Ectodermal cell (in vitro differentiated cells): ENCODE results near the gene ENTPD8. TPM values are rescaled to one million over a fixed set of nuclear protein-coding genes. Genes with fewer than 3 reads are reported as not detected.

Experiments used
- H3K27ac ChIP-seq: 2 replicates; pipeline ENCODE4 v1.7.0; 2013; ENCODE audit warnings: mild to moderate bottlenecking, low read depth, low read length; ENCODE audit not compliant: insufficient read depth, poor library complexity, severe bottlenecking
- H3K27me3 ChIP-seq: 2 replicates; pipeline ENCODE4 v1.7.0; 2013; ENCODE audit warnings: mild to moderate bottlenecking, low read length; ENCODE audit not compliant: insufficient read depth, control insufficient read depth, poor library complexity, severe bottlenecking
- H3K36me3 ChIP-seq: one replicate; pipeline ENCODE4 v1.7.0; 2013; ENCODE audit warnings: low read length; ENCODE audit not compliant: control insufficient read depth, insufficient read depth
- H3K4me1 ChIP-seq: one replicate; pipeline ENCODE4 v1.7.0; 2013; ENCODE audit warnings: low read length; ENCODE audit not compliant: control insufficient read depth, insufficient read depth
- H3K4me3 ChIP-seq: 2 replicates; pipeline ENCODE4 v1.7.0; 2013; ENCODE audit warnings: low read depth, low read length, control low read depth; ENCODE audit not compliant: insufficient read depth
- H3K9me3 ChIP-seq: 2 replicates; pipeline ENCODE4 v1.7.0; 2013; ENCODE audit warnings: mild to moderate bottlenecking, low read length, moderate library complexity; ENCODE audit not compliant: control insufficient read depth
- WGBS, 2 experiments: methylation state at CpG; one replicate each; pipeline ENCODE4 v1.1.7; 2013; ENCODE audit warnings: missing lambda C conversion rate in 2 of 2; 5-methylcytosine and 5-hydroxymethylcytosine counted together
- polyA plus RNA-seq, 4 experiments: library from polyadenylated mRNA; stranded (reverse); fragments of 50-300 nt; gene quantifications; one replicate each; pipeline ENCODE4 v1.2.3, GENCODE V29; 2013

Gene ENTPD8
- polyA plus RNA-seq (2013, experiment 1 of 4) = 0.48 TPM
- polyA plus RNA-seq (2013, experiment 2 of 4) = 0.27 TPM
- not detected for polyA plus RNA-seq (2013, experiment 3 of 4)
- 0.24 TPM for polyA plus RNA-seq (2013, experiment 4 of 4)

GRCh38 chr9:137441289-137441934 is at the start of gene ENTPD8:
Gene ENTPD8 (minus strand): TSS chr9:137441357. CDS start chr9:137438285, 3,072 bp downstream.
- Histone ChIP-seq H3K4me1 (peaks cover 3% of the 10 kb centered on the region), H3K27ac (no peak within 1 kb of the TSS), H3K36me3 (no peaks in the 10 kb centered on the region), H3K27me3 (peaks cover 18% of the 10 kb centered on the region), H3K4me3 (peak within 1 kb of the TSS; percentile 31), H3K9me3 (no peaks in the 10 kb centered on the region)
- 1% methylated on average over 52 to 62 of the region's 62 CpGs for WGBS, 2 experiments

GRCh38 chr9:137490532-137491186 is 49.5 kb upstream of the ENTPD8 start:
- Histone ChIP-seq H3K4me1 (peaks cover 4% of the 10 kb centered on the region), H3K36me3 (no peaks in the 10 kb centered on the region), H3K9me3 (no peaks in the 10 kb centered on the region), H3K27me3 (no peaks in the 10 kb centered on the region), H3K4me3 (no peak overlapping the region), H3K27ac (no peak overlapping the region)
- WGBS, 2 experiments = 93 to 94% methylated on average over 9 of the region's 9 CpGs

- Histone ChIP-seq H3K4me3 (no peak overlapping the region), H3K4me1 (peaks cover 4% of the 10 kb centered on the region), H3K27ac (no peak overlapping the region), H3K27me3 (no peaks in the 10 kb centered on the region), H3K9me3 (no peaks in the 10 kb centered on the region), H3K36me3 (no peaks in the 10 kb centered on the region)
- WGBS, 2 experiments = 93 to 94% methylated on average over 6 of the region's 6 CpGs
These were observed 47.7 kb upstream of the ENTPD8 start for GRCh38 chr9:137488906-137489305.

- no peaks in the 10 kb centered on the region for H3K36me3 ChIP-seq
These were observed 47.1 kb upstream of the ENTPD8 start for GRCh38 chr9:137488327-137488653.

GRCh38 chr9:137487454-137488326 is 46.5 kb upstream of the ENTPD8 start:
- Histone ChIP-seq H3K36me3 (no peaks in the 10 kb centered on the region), H3K27me3 (no peaks in the 10 kb centered on the region), H3K27ac (no peak overlapping the region), H3K4me3 (no peak overlapping the region), H3K9me3 (no peaks in the 10 kb centered on the region), H3K4me1 (peaks cover 4% of the 10 kb centered on the region)
- WGBS, 2 experiments = 94 to 96% methylated on average over 41 of the region's 41 CpGs

More at GRCh38 chr9:137488327-137488653, 47.1 kb upstream of the ENTPD8 start:
- Histone ChIP-seq H3K27me3 (no peaks in the 10 kb centered on the region), H3K4me3 (no peak overlapping the region), H3K4me1 (peaks cover 4% of the 10 kb centered on the region), H3K9me3 (no peaks in the 10 kb centered on the region), H3K27ac (no peak overlapping the region)
- WGBS, 2 experiments = 91 to 95% methylated on average over 6 of the region's 6 CpGs

GRCh38 chr9:137486545-137487453 is 45.6 kb upstream of the ENTPD8 start:
- Histone ChIP-seq H3K36me3 (no peaks in the 10 kb centered on the region), H3K9me3 (no peaks in the 10 kb centered on the region), H3K4me3 (no peak overlapping the region), H3K27me3 (no peaks in the 10 kb centered on the region), H3K27ac (no peak overlapping the region), H3K4me1 (peaks cover 4% of the 10 kb centered on the region)
- 92 to 93% methylated on average over 35 of the region's 35 CpGs for WGBS, 2 experiments

GRCh38 chr9:137486141-137486490 is 45.0 kb upstream of the ENTPD8 start:
- Histone ChIP-seq H3K4me1 (peaks cover 4% of the 10 kb centered on the region), H3K27ac (no peak overlapping the region), H3K4me3 (no peak overlapping the region), H3K9me3 (no peaks in the 10 kb centered on the region), H3K27me3 (no peaks in the 10 kb centered on the region), H3K36me3 (no peaks in the 10 kb centered on the region)
- WGBS, 2 experiments = 96 to 97% methylated on average over 15 of the region's 15 CpGs

GRCh38 chr9:137485343-137486140 is 44.4 kb upstream of the ENTPD8 start:
- H3K36me3 ChIP-seq = no peaks in the 10 kb centered on the region
- H3K4me1 ChIP-seq = peaks cover 4% of the 10 kb centered on the region
- 92 to 94% methylated on average over 26 of the region's 26 CpGs for WGBS, 2 experiments
- no peaks in the 10 kb centered on the region for H3K27me3 ChIP-seq
- H3K9me3 ChIP-seq = no peaks in the 10 kb centered on the region
- H3K27ac ChIP-seq = no peak overlapping the region
- H3K4me3 ChIP-seq = no peak overlapping the region
